B cell (primary cell): ENCODE measurements around the gene TMEM19.
"Not testable (repeated sequence)": the region's sequence is repeated elsewhere in the genome, so short reads cannot be mapped to it uniquely, and the experiment has no call there.

ENCODE experiments used
- CTCF ChIP-seq: fragments of 200-600 bp; IDR thresholded peaks from one replicate; pipeline ENCODE4 v1.8.0; 2022; ENCODE audit warnings: antibody characterized with exemption, mild to moderate bottlenecking
- EZH2 ChIP-seq: IDR thresholded peaks from 2 replicates; pipeline ENCODE4 v1.6.1; 2012; ENCODE audit warnings: borderline replicate concordance, low read depth, mild to moderate bottlenecking, moderate library complexity, low read length; ENCODE audit not compliant: insufficient read depth, poor library complexity, severe bottlenecking

GRCh38 chr12:71693651-71694050 is 7.8 kb downstream of the TMEM19 start:
- not testable (repeated sequence) for TF ChIP-seq CTCF, EZH2
